SK-N-SH treated with all-trans-retinoic acid at 6 μM for 48 hours (cell line): ENCODE results near the gene FCHSD2.

Experiments
- ATAC-seq: fragments of 200-7000 bp; cut with Tn5 transposase; 3 replicates; pipeline ENCODE4 v1.9.1; 2020; ENCODE audit warnings: mild to moderate bottlenecking, moderate library complexity
- ARNTL ChIP-seq: fragments of 450-650 bp; formaldehyde crosslinking; IDR thresholded peaks from 2 replicates; pipeline ENCODE4 v1.5.0; 2020; ENCODE audit warnings: low read depth, mild to moderate bottlenecking, moderate library complexity, borderline replicate concordance
- BACH2 ChIP-seq: fragments of 250-450 bp; sonication (Bioruptor Pico); IDR thresholded peaks from 2 replicates; pipeline ENCODE4 v1.9.0; 2021; ENCODE audit warnings: mild to moderate bottlenecking, borderline replicate concordance
- CSDC2 ChIP-seq: fragments of 250-450 bp; sonication (Bioruptor Pico); IDR thresholded peaks from 2 replicates; pipeline ENCODE4 v1.5.0; 2020; ENCODE audit warnings: mild to moderate bottlenecking, moderate library complexity
- ESRRG ChIP-seq: fragments of 250-450 bp; sonication (Bioruptor Pico); IDR thresholded peaks from 2 replicates; pipeline ENCODE4 v1.6.1; 2021; ENCODE audit warnings: mild to moderate bottlenecking
- GLIS3 ChIP-seq: fragments of 250-450 bp; sonication (Bioruptor Pico); IDR thresholded peaks from 2 replicates; pipeline ENCODE4 v1.5.0; 2020; ENCODE audit warnings: mild to moderate bottlenecking, moderate library complexity
- ISL1 ChIP-seq: fragments of 250-450 bp; sonication (Bioruptor Pico); IDR thresholded peaks from 2 replicates; pipeline ENCODE4 v2.1.2; 2022; ENCODE audit warnings: mild to moderate bottlenecking, moderate library complexity
- OSR1 ChIP-seq: fragments of 250-450 bp; sonication (Bioruptor Pico); IDR thresholded peaks from 2 replicates; pipeline ENCODE4 v1.8.0; 2022; ENCODE audit warnings: moderate library complexity, mild to moderate bottlenecking, inconsistent platforms
- PPARA ChIP-seq: fragments of 250-450 bp; sonication (Bioruptor Pico); IDR thresholded peaks from 2 replicates; pipeline ENCODE4 v1.5.0; 2020; ENCODE audit warnings: mild to moderate bottlenecking, borderline replicate concordance
- RARB ChIP-seq: fragments of 250-450 bp; sonication (Bioruptor Pico); IDR thresholded peaks from 2 replicates; pipeline ENCODE4 v1.8.0; 2021; ENCODE audit warnings: mild to moderate bottlenecking, moderate library complexity
- SNAI2 ChIP-seq: fragments of 250-450 bp; sonication (Bioruptor Pico); IDR thresholded peaks from 2 replicates; pipeline ENCODE4 v1.5.0; 2020; ENCODE audit warnings: mild to moderate bottlenecking, moderate library complexity
- TCF4 ChIP-seq: fragments of 250-450 bp; sonication (Bioruptor Pico); IDR thresholded peaks from 2 replicates; pipeline ENCODE4 v1.8.0; 2021; ENCODE audit warnings: mild to moderate bottlenecking, moderate library complexity, borderline replicate concordance
- TOX ChIP-seq: fragments of 250-450 bp; sonication (Bioruptor Pico); IDR thresholded peaks from 2 replicates; pipeline ENCODE4 v1.8.0; 2021; ENCODE audit warnings: mild to moderate bottlenecking, moderate library complexity, borderline replicate concordance
- ZC3H10 ChIP-seq: fragments of 250-450 bp; sonication (Bioruptor Pico); IDR thresholded peaks from 2 replicates; pipeline ENCODE4 v1.5.1; 2021; ENCODE audit warnings: mild to moderate bottlenecking, moderate library complexity
- ZFP3 ChIP-seq: fragments of 250-450 bp; sonication (Bioruptor Pico); IDR thresholded peaks from 2 replicates; pipeline ENCODE4 v1.5.0; 2020; ENCODE audit warnings: mild to moderate bottlenecking, moderate library complexity
- ZFP30 ChIP-seq: fragments of 450-650 bp; formaldehyde crosslinking; IDR thresholded peaks from 2 replicates; pipeline ENCODE4 v1.5.0; 2022; ENCODE audit warnings: mild to moderate bottlenecking, moderate library complexity
- ZNF565 ChIP-seq: fragments of 450-650 bp; formaldehyde crosslinking; conservative IDR thresholded peaks from 2 replicates; pipeline ENCODE4 v1.5.0; 2020; ENCODE audit warnings: low read depth, mild to moderate bottlenecking, moderate library complexity
- ZNF70 ChIP-seq: fragments of 450-650 bp; formaldehyde crosslinking; IDR thresholded peaks from 2 replicates; pipeline ENCODE4 v1.5.0; 2020; ENCODE audit warnings: mild to moderate bottlenecking, moderate library complexity
- ZNF8 ChIP-seq: fragments of 450-650 bp; formaldehyde crosslinking; IDR thresholded peaks from 2 replicates; pipeline ENCODE4 v1.5.0; 2020; ENCODE audit warnings: mild to moderate bottlenecking, moderate library complexity
- TF ChIP-seq, protein P1 (sequence below): fragments of 250-450 bp; sonication (Bioruptor Pico); IDR thresholded peaks from 2 replicates; pipeline ENCODE4 v1.8.0; 2021; ENCODE audit warnings: low read depth, mild to moderate bottlenecking, moderate library complexity, borderline replicate concordance
- TF ChIP-seq, protein P2 (sequence below): fragments of 250-450 bp; sonication (Bioruptor Pico); IDR thresholded peaks from 2 replicates; pipeline ENCODE4 v1.5.0; 2020; ENCODE audit warnings: mild to moderate bottlenecking, moderate library complexity
- TF ChIP-seq, protein P3 (sequence below): fragments of 250-450 bp; sonication (Bioruptor Pico); IDR thresholded peaks from 2 replicates; pipeline ENCODE4 v1.8.0; 2020; ENCODE audit warnings: mild to moderate bottlenecking, moderate library complexity, borderline replicate concordance
- TF ChIP-seq, protein P4 (sequence below): fragments of 250-450 bp; sonication (Bioruptor Pico); IDR thresholded peaks from 2 replicates; pipeline ENCODE4 v1.5.1; 2021; ENCODE audit warnings: mild to moderate bottlenecking, moderate library complexity
- TF ChIP-seq, protein P5 (sequence below): fragments of 250-450 bp; sonication (Bioruptor Pico); IDR thresholded peaks from 2 replicates; pipeline ENCODE4 v1.5.1; 2020; ENCODE audit warnings: low read depth, mild to moderate bottlenecking, moderate library complexity

Gene FCHSD2

DNA sequence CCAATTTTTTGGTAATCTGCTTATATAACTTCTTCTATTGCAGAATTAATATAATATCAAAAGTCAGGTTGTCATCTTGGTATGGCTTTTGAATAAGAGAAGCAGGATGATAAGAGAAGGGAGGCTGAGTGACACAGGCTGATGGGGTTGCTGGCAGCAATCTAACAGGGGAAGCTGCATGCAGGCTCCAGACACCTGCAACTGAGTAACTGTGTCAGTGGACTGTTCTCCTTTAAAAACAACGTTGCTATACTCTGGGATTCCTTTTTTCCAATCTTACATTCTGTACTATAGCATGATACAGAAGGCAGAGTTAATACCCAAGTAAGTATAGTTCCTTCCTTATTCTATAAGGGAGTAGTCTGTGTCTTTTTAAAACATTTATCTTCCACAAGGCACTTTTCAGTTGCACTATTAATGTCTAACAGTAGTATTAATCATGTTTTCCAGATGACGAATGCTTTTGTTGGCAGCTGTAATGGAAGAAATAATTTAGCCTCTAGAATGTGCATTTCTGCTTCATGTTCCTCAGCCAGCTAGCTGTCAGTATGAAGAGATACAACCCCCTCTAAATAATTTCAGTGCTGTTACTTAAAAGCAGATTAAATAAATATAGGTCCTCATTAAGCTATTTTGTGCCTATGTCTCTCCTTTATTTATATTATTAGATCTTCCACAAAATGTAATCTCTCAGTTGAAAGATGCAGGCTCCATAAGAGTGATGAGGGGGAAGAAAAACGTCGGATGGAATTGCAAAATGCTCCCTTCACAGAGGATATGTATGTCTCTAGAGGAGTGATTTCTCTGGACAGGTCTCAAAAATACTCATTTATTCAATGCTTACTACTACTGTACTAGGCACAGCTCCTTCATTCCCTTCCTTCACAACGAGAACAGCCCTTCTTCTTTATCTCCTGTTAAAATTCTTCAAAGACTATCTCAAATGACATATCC lies 277.1 kb downstream of the FCHSD2 start:
- TF ChIP-seq, protein P1, sequence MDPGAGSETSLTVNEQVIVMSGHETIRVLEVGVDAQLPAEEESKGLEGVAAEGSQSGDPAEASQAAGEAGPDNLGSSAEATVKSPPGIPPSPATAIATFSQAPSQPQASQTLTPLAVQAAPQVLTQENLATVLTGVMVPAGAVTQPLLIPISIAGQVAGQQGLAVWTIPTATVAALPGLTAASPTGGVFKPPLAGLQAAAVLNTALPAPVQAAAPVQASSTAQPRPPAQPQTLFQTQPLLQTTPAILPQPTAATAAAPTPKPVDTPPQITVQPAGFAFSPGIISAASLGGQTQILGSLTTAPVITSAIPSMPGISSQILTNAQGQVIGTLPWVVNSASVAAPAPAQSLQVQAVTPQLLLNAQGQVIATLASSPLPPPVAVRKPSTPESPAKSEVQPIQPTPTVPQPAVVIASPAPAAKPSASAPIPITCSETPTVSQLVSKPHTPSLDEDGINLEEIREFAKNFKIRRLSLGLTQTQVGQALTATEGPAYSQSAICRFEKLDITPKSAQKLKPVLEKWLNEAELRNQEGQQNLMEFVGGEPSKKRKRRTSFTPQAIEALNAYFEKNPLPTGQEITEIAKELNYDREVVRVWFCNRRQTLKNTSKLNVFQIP (CRISPR knock-in tag) = peak; percentile 56; the same call in 1 of the 2 replicates
- TF ChIP-seq SNAI2 (CRISPR knock-in tag) (0 out of 2 replicates have a peak, but pooled peaks have one; percentile 50), PPARA (CRISPR knock-in tag) (no peak), ISL1 (CRISPR knock-in tag) (peak; percentile 97), ARNTL (no peak), TOX (CRISPR knock-in tag) (no peak), CSDC2 (CRISPR knock-in tag) (no peak), TCF4 (CRISPR knock-in tag) (peak; percentile 17; the same call in 1 of the 2 replicates), ESRRG (CRISPR knock-in tag) (no peak), RARB (CRISPR knock-in tag) (no peak), ZNF565 (CRISPR knock-in tag) (no peak), OSR1 (CRISPR knock-in tag) (no peak), ZFP3 (CRISPR knock-in tag) (no peak), ZNF8 (CRISPR knock-in tag) (no peak), ZFP30 (CRISPR knock-in tag) (no peak), ZNF70 (CRISPR knock-in tag) (no peak), ZC3H10 (CRISPR knock-in tag) (no peak), GLIS3 (CRISPR knock-in tag) (no peak), BACH2 (CRISPR knock-in tag) (no peak)
- TF ChIP-seq, protein P2, sequence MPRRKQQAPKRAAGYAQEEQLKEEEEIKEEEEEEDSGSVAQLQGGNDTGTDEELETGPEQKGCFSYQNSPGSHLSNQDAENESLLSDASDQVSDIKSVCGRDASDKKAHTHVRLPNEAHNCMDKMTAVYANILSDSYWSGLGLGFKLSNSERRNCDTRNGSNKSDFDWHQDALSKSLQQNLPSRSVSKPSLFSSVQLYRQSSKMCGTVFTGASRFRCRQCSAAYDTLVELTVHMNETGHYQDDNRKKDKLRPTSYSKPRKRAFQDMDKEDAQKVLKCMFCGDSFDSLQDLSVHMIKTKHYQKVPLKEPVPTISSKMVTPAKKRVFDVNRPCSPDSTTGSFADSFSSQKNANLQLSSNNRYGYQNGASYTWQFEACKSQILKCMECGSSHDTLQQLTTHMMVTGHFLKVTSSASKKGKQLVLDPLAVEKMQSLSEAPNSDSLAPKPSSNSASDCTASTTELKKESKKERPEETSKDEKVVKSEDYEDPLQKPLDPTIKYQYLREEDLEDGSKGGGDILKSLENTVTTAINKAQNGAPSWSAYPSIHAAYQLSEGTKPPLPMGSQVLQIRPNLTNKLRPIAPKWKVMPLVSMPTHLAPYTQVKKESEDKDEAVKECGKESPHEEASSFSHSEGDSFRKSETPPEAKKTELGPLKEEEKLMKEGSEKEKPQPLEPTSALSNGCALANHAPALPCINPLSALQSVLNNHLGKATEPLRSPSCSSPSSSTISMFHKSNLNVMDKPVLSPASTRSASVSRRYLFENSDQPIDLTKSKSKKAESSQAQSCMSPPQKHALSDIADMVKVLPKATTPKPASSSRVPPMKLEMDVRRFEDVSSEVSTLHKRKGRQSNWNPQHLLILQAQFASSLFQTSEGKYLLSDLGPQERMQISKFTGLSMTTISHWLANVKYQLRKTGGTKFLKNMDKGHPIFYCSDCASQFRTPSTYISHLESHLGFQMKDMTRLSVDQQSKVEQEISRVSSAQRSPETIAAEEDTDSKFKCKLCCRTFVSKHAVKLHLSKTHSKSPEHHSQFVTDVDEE (CRISPR knock-in tag) = no peak
- TF ChIP-seq, protein P3, sequence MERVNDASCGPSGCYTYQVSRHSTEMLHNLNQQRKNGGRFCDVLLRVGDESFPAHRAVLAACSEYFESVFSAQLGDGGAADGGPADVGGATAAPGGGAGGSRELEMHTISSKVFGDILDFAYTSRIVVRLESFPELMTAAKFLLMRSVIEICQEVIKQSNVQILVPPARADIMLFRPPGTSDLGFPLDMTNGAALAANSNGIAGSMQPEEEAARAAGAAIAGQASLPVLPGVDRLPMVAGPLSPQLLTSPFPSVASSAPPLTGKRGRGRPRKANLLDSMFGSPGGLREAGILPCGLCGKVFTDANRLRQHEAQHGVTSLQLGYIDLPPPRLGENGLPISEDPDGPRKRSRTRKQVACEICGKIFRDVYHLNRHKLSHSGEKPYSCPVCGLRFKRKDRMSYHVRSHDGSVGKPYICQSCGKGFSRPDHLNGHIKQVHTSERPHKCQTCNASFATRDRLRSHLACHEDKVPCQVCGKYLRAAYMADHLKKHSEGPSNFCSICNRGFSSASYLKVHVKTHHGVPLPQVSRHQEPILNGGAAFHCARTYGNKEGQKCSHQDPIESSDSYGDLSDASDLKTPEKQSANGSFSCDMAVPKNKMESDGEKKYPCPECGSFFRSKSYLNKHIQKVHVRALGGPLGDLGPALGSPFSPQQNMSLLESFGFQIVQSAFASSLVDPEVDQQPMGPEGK = no peak
- TF ChIP-seq, protein P4, sequence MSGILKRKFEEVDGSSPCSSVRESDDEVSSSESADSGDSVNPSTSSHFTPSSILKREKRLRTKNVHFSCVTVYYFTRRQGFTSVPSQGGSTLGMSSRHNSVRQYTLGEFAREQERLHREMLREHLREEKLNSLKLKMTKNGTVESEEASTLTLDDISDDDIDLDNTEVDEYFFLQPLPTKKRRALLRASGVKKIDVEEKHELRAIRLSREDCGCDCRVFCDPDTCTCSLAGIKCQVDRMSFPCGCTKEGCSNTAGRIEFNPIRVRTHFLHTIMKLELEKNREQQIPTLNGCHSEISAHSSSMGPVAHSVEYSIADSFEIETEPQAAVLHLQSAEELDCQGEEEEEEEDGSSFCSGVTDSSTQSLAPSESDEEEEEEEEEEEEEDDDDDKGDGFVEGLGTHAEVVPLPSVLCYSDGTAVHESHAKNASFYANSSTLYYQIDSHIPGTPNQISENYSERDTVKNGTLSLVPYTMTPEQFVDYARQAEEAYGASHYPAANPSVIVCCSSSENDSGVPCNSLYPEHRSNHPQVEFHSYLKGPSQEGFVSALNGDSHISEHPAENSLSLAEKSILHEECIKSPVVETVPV = no peak
- TF ChIP-seq, protein P5, sequence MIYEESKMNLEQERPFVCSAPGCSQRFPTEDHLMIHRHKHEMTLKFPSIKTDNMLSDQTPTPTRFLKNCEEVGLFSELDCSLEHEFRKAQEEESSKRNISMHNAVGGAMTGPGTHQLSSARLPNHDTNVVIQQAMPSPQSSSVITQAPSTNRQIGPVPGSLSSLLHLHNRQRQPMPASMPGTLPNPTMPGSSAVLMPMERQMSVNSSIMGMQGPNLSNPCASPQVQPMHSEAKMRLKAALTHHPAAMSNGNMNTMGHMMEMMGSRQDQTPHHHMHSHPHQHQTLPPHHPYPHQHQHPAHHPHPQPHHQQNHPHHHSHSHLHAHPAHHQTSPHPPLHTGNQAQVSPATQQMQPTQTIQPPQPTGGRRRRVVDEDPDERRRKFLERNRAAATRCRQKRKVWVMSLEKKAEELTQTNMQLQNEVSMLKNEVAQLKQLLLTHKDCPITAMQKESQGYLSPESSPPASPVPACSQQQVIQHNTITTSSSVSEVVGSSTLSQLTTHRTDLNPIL = peak; percentile 72; the same call in 1 of the 2 replicates

DNA sequence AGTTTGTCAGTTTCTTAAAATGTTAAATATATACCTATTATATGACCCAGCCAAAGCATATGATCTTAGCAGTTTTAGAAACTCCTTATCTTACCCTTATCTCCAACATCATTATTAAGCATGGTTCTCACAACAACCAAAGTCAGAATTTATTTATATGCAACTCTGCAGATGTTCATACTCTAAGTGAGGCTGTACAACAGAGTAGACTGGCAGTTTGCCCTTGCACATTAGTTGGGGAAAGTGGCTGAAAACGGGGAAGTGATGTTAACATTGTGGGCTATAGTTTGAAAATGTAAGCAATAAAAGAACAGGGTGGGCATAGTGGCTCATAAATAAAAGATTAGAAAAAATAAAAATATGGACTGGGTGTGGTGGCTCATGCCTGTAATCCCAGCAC lies 278.2 kb downstream of the FCHSD2 start:
- peak; percentile 18; the same call in 2 of the 3 replicates for ATAC-seq
- TF ChIP-seq RARB (CRISPR knock-in tag) = no peak
- no peak for TF ChIP-seq ZNF565 (CRISPR knock-in tag)
- TF ChIP-seq OSR1 (CRISPR knock-in tag) = no peak
- no peak for TF ChIP-seq TCF4 (CRISPR knock-in tag)
- TF ChIP-seq ARNTL = no peak
- no peak for TF ChIP-seq TOX (CRISPR knock-in tag)
- no peak for TF ChIP-seq PPARA (CRISPR knock-in tag)
- TF ChIP-seq, protein P1 (CRISPR knock-in tag) = no peak
- no peak for TF ChIP-seq GLIS3 (CRISPR knock-in tag)
- TF ChIP-seq ZNF8 (CRISPR knock-in tag) = no peak
- TF ChIP-seq, protein P3 = no peak
- no peak for TF ChIP-seq ISL1 (CRISPR knock-in tag)
- TF ChIP-seq ESRRG (CRISPR knock-in tag) = no peak
- no peak for TF ChIP-seq BACH2 (CRISPR knock-in tag)
- no peak for TF ChIP-seq ZC3H10 (CRISPR knock-in tag)
- TF ChIP-seq ZFP30 (CRISPR knock-in tag) = no peak

More for the DNA sequence above, 277.1 kb downstream of the FCHSD2 start:
- ATAC-seq = peak; percentile 81
